HG03097 (cell line): ENCODE data around the gene FGL2.
"Not testable (repeated sequence)": the region's sequence is repeated elsewhere in the genome, so short reads cannot be mapped to it uniquely, and the experiment has no call there.

Experiments used
- ATAC-seq: cut with Tn5 transposase; IDR thresholded peaks from one replicate; pipeline ENCODE4 v1.9.1; 2021; ENCODE audit not compliant: unreplicated experiment, low FRiP score

The FGL2 gene, protein sequence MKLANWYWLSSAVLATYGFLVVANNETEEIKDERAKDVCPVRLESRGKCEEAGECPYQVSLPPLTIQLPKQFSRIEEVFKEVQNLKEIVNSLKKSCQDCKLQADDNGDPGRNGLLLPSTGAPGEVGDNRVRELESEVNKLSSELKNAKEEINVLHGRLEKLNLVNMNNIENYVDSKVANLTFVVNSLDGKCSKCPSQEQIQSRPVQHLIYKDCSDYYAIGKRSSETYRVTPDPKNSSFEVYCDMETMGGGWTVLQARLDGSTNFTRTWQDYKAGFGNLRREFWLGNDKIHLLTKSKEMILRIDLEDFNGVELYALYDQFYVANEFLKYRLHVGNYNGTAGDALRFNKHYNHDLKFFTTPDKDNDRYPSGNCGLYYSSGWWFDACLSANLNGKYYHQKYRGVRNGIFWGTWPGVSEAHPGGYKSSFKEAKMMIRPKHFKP

DNA sequence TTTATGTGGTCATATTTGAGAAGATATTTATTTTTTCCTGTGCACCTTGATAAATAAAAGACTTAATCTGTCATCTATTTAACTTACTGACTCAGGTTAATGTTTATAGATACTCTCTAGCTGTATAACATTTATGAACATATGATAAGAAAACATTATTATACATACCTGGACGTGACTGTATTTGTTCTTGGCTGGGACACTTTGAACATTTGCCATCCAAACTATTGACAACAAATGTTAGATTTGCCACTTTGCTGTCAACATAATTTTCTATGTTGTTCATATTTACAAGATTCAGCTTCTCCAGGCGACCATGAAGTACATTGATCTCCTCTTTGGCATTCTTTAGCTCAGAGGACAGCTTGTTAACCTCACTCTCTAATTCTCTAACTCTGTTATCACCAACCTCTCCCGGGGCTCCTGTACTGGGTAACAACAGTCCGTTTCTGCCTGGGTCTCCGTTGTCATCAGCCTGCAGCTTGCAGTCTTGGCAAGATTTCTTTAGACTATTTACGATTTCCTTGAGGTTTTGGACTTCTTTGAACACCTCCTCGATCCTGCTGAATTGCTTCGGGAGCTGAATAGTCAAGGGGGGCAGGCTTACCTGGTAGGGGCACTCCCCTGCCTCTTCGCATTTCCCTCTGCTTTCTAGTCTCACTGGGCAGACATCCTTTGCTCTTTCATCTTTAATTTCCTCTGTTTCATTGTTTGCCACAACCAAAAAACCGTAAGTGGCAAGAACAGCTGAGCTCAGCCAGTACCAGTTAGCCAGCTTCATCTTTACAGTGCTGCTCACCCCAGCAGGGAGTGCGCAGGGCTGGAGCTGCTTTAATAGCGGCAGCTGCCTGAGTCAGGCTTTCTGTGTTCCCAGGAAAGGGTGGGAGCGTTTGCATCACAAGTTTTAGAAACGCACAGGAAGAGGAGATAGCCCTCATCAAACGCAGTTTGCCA lies at the start of gene FGL2:
Gene FGL2, minus strand, starts transcription at position 807 of the 954 bp plus-strand sequence. Its CDS starts 26 bp downstream, at position 781.
- no peak for ATAC-seq

GRCh38 chr7:77248154-77248553 lies 48.5 kb upstream of the FGL2 start:
- ATAC-seq = no peak

DNA sequence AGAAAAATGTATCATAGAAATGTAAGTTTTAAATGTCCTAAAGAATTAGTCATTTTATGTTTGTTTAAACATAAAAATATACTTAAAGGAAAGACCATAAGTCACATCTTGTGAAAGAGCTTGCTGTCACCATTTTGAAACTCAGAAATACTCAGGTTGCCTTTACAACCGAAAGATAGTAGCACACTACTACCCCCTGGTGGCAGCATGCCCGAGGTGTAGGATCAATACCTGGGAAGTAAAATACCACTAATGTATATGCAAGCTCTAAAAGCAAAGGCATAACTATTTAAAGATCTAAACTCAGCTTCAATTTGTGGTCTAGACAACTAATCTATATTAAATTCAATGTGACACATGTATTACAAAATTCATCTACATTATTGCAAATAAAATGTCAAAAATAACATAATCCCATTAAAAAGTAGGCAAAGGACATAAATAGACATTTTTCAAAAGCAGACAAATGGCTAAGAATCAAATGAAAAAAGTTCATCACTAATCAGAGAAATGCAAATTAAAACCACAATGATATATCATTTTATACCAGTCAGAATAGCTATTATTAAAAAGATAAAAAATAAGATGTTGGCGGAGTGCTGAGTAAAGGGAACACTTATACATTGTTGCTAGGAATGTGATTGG lies 47.7 kb upstream of the FGL2 start:
- no peak for ATAC-seq

- ATAC-seq = no peak
Observed at GRCh38 chr7:77246026-77246640, 46.5 kb upstream of the FGL2 start.

DNA sequence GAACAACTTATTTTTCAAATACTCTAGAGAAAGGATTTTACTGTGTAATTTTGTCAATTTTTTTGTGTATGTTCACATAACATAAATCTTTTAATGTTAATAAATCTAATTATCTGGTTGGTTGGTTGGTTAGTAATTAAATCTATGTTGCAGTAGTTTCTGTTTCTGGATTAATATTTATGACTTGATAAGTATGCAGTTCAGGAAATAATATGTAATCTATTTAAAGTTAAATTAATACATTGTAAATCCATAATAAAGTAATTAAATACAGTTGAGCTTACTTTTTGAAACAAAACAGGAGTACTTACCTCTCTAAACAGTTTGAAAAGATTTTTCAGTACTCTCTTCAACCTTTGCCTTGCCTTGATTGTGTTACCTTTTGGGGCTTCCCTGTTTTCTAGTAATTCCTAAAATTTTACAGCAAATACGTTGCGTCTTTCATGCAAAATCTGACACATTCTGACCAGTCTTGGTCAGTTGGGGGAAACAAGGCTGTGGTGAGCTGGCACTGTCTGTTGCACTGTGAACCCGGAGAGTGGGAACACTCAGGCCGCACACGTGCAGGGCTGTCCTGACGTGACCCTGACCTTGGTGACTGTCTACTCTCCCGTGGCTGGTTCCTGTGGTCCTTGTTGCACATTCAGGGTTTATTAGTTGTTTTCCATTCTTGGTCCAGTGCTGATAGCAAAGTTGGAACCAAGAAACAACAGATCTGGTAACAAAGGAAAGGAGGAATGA lies 45.6 kb upstream of the FGL2 start:
- ATAC-seq = no peak

DNA sequence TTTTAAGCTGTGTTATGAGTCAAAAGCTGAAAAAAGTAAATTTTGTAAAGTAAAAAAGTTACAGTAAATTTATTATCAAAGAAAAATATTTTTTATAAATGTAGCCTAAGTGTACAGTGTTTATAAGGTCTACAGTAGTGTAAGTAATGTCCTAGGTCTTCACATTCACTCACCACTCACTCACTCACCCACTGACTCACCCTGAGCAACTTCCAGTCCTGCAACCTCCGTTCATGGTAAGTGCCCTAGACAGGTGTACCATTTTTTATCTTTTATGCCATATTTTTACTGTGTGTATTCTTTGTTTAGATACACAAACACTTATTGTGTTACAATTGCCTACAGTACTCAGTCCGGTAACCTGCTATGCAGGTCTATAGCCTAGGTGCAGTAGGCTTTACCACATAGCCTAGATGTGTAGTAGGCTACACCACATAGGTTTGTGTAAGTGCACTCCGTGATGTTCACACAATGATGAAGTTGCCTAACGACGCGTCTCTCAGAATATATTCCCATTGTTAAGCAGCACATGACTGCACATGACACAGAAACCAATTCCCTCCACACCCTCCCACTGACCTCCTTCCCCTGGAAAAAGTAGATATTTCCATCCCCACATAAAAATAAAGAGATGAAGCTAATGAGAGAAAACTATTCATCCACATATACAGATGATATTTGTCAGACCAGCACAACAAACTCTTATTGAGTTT lies 44.8 kb upstream of the FGL2 start:
- no peak for ATAC-seq

- no peak for ATAC-seq
Observed at GRCh38 chr7:77242554-77242953, 42.9 kb upstream of the FGL2 start.

- no peak for ATAC-seq
Observed at GRCh38 chr7:77242068-77242467, 42.4 kb upstream of the FGL2 start.

GRCh38 chr7:77239471-77239870 lies 39.9 kb upstream of the FGL2 start:
- no peak for ATAC-seq

GRCh38 chr7:77238703-77239136 lies 39.1 kb upstream of the FGL2 start:
- ATAC-seq = no peak

DNA sequence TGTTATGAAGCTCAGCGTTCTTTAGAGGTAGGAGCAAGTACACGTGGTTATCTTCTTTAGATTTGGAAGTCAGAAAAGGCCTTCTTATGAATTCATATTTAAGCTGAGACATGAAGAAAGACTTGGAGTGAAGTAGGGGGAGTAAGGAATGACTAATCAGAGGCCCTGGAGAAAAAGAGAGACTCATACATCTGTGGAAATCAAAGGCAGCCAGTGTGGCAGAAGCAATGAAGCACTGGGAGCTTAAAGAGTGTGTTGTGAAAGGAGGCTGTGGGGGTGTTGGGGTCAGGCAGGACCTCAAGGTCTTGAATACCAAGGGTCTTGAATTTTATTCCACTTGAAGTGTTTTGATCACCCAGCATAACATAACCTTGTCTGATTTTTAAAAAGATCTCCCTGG lies 35.7 kb upstream of the FGL2 start:
- ATAC-seq = no peak

GRCh38 chr7:77232467-77232866 lies 32.8 kb upstream of the FGL2 start:
- ATAC-seq = no peak

DNA sequence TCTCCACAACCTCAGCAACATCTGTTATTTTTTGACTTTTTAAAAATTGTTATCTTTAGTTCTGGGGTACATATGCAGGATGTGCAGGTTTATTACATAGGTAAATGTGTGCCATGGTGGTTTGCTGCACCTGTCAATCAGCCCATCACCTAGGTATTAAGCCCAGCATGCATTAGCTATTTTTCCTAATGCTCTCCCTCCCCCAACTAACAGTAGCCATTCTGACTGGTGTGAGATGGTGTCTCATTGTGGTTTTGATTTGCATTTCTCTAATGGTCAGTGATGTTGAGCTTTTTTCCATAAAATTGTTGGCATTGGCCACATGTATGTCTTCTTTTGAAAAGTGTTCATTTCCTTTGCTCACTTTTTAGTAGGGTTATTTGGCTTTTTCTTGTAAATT lies 29.2 kb upstream of the FGL2 start:
- not testable (repeated sequence) for ATAC-seq

- ATAC-seq = no peak
Observed at GRCh38 chr7:77226357-77226839, 26.8 kb upstream of the FGL2 start.

GRCh38 chr7:77223261-77223660 lies 23.6 kb upstream of the FGL2 start:
- no peak for ATAC-seq

DNA sequence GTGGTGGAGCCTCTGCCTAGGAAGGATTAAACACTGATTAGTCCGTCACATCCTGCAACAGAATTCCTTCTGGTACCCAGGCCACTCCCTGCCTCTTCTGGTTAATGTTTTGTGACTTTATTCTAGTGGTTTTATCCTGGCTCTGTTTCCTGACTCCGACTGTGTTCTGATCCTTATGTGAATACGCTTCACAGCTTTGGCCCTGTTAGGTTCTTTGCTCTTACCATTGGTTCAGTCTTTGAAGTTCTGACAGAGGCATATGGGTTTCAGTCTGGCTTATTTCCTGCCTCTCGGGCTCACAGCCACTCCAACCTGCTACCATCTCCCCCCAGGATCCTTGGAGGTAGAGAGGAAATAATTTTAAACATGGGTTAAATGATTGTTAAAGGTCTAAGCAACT lies 23.2 kb upstream of the FGL2 start:
- no peak for ATAC-seq

DNA sequence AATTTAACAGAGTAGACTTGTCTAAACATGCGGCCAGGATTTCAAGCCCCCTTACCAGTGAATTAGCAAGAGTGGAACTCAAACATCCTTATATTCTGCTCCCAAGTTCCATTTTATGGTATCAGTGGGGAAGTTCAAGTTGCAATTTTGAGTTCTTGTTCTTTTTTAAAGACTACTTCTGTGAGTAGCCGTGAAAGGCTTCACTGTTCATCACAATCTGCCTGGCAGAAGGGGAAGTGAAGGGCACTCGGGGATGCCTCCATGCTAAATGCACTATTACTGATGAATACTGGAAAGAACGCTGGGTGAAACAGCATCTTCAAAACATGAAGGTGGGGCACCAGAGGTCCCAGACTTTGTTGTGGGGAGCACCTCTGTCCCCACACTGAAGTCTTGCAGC lies 22.4 kb upstream of the FGL2 start:
- ATAC-seq = no peak

DNA sequence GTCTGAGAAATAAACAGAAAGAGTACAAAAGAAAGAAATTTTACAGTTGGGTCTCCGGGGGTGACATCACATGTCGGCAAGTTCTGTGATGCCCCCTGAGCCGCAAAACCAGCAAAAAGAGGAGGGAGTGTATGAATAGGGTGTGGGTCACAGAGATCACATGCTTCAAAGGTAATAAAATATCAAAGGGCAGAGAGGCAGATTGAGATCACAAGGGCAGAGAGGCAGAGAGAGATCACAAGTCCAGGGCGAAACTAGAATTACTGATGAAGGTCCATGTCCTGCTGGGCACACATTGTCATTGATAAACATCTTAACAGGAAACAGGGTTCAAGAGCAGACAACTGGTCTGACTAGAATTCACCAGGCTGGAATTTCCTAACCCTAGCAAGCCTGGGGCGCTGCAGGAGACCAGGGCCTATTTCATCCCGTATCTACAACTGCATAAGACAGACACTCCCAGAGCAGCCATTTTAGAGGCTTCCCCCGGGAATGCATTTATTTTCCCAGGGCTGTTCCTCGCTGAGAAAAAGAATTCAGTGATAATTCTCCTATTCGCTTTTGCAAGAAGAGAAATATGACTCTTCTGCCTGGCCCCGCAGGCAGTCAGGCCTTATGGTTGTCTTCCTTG lies 20.2 kb upstream of the FGL2 start:
- not testable (repeated sequence) for ATAC-seq
